ENCODE results near the gene POGZ. TPM values are rescaled to one million over a fixed set of nuclear protein-coding genes. Genes with fewer than 3 reads are reported as not detected.

The POGZ gene
- total and polyA plus RNA-seq, 2 of the 13 experiments (the other 11 are each of a cell fraction or from before 2014, with no cell fraction given), result 15.3 to 45.6 TPM

- peaks cover 28% of the 10 kb centered on the region for H3K4me1 ChIP-seq (ENCODE audit: insufficient read depth, low read length)
- ChIA-PET CTCF (ENCODE audit: low intra/inter-chr PET ratio, low total read pairs) (no interaction called here), POLR2A (interaction anchor here (1.1 kb wide), 1 partner anchor 325 kb away, joined by 3 read pairs; no protein-coding TSS in a partner anchor)
- H3K9me3 ChIP-seq (ENCODE audit: low read length), result no peaks in the 10 kb centered on the region
- 52% methylated on average over 4 of the region's 4 CpGs for WGBS (ENCODE audit: low lambda C conversion rate)
- H3K79me2 ChIP-seq (ENCODE audit: insufficient read depth, low read length), result no peaks in the 10 kb centered on the region
- H3K4me3 ChIP-seq (replicated peaks in 1 of 3; ENCODE audit: insufficient read depth in 1 of 3, low read depth in 2 of 3, low read length in 3 of 3), result no peak overlapping the region
- ATAC-seq, result no peak
- TF ChIP-seq ZNF572 (CRISPR knock-in tag; IDR thresholded peaks at IDR 0.05), result no peak
- no peak for TF ChIP-seq ZNF17 (CRISPR knock-in tag; IDR thresholded peaks at IDR 0.05)
- no peaks in the 10 kb centered on the region; a peak in 1 of 5 replicates for H3K27me3 ChIP-seq (ENCODE audit: control insufficient read depth in 1 of 2, insufficient read depth in 2 of 2, low read length in 2 of 2)
- no peak for FAIRE-seq
- no peak for DNase-seq (ENCODE audit: low spot score)
- H3K9ac ChIP-seq (ENCODE audit: insufficient read depth, low read depth, low read length), result no peak overlapping the region
- intact Hi-C loops (cut with micrococcal nuclease; ENCODE audit: unreplicated experiment), result no loop called here
- H3K27ac ChIP-seq (ENCODE audit: extremely low read length, insufficient read depth, low read length), result no peak overlapping the region
- no peak overlapping the region for H3K4me2 ChIP-seq (ENCODE audit: low read depth, low read length)
- no peaks in the 10 kb centered on the region for H4K20me1 ChIP-seq (ENCODE audit: insufficient read depth, low read length)
- no TSS peak for BruUV-seq (replicated peaks)
- in situ Hi-C loops (cut with HindIII; ENCODE audit: extremely low pct_ligation_motif_present, low pct_unique_long_range_greater_than_20kb), result no loop called here
- no peak overlapping the region for H2AFZ ChIP-seq (ENCODE audit: low read length)
- no peaks in the 10 kb centered on the region for H3K36me3 ChIP-seq (replicated peaks in 1 of 2; ENCODE audit: control insufficient read depth in 1 of 2, insufficient read depth in 2 of 2, low read length in 2 of 2)
Observed at GRCh38 chr1:151504759-151505158, 45.5 kb upstream of the POGZ start.

- in situ Hi-C loops (cut with HindIII; ENCODE audit: extremely low pct_ligation_motif_present, low pct_unique_long_range_greater_than_20kb) (no loop called here), intact Hi-C loops (cut with micrococcal nuclease; ENCODE audit: unreplicated experiment) (no loop called here)
- Histone ChIP-seq H3K9ac (ENCODE audit: insufficient read depth, low read depth, low read length) (no peak overlapping the region), H3K4me2 (ENCODE audit: low read depth, low read length) (no peak overlapping the region), H3K9me3 (ENCODE audit: low read length) (no peaks in the 10 kb centered on the region), H4K20me1 (ENCODE audit: insufficient read depth, low read length) (no peaks in the 10 kb centered on the region), H3K4me3 (replicated peaks in 1 of 3; ENCODE audit: insufficient read depth in 1 of 3, low read depth in 2 of 3, low read length in 3 of 3) (no peak overlapping the region), H2AFZ (ENCODE audit: low read length) (no peak overlapping the region), H3K4me1 (ENCODE audit: insufficient read depth, low read length) (peaks cover 23% of the 10 kb centered on the region), H3K79me2 (ENCODE audit: insufficient read depth, low read length) (no peaks in the 10 kb centered on the region), H3K27me3 (ENCODE audit: control insufficient read depth in 1 of 2, insufficient read depth in 2 of 2, low read length in 2 of 2) (no peaks in the 10 kb centered on the region; a peak in 1 of 5 replicates), H3K27ac (ENCODE audit: extremely low read length, insufficient read depth, low read length) (no peak overlapping the region), H3K36me3 (replicated peaks in 1 of 2; ENCODE audit: control insufficient read depth in 1 of 2, insufficient read depth in 2 of 2, low read length in 2 of 2) (no peaks in the 10 kb centered on the region)
- no TSS peak for BruUV-seq (replicated peaks)
- DNase-seq (ENCODE audit: low spot score) (no peak), FAIRE-seq (no peak), ATAC-seq (no peak)
- ChIA-PET CTCF (ENCODE audit: low intra/inter-chr PET ratio, low total read pairs) (no interaction called here), POLR2A (no interaction called here)
- 19% methylated on average over 3 of the region's 3 CpGs for WGBS (ENCODE audit: low lambda C conversion rate)
- TF ChIP-seq ZNF441 (CRISPR knock-in tag; IDR thresholded peaks at IDR 0.05; ENCODE audit: borderline replicate concordance), result no peak
- TF ChIP-seq SMAD3 (CRISPR knock-in tag; IDR thresholded peaks at IDR 0.05), result no peak
- no peak for TF ChIP-seq MAFK (conservative IDR thresholded peaks at IDR 0.05 in 1 of 2, IDR thresholded peaks at IDR 0.05 in 1 of 2; ENCODE audit: low read length in 2 of 2)
- no peak for TF ChIP-seq ZBTB21 (CRISPR knock-in tag; IDR thresholded peaks at IDR 0.05)
- no peak for TF ChIP-seq ZNF674 (CRISPR knock-in tag; IDR thresholded peaks at IDR 0.05; ENCODE audit: low read depth)
- TF ChIP-seq HIC2 (CRISPR knock-in tag; IDR thresholded peaks at IDR 0.05; ENCODE audit: low read depth), result no peak
- no peak for TF ChIP-seq ZNF101 (CRISPR knock-in tag; IDR thresholded peaks at IDR 0.05; ENCODE audit: borderline replicate concordance, low read depth)
- no peak for TF ChIP-seq ZNF274 (CRISPR knock-in tag; IDR thresholded peaks at IDR 0.05)
- no peak for TF ChIP-seq ZNF17 (CRISPR knock-in tag; IDR thresholded peaks at IDR 0.05)
- no peak for TF ChIP-seq ZNF768 (CRISPR knock-in tag; IDR thresholded peaks at IDR 0.05)
- TF ChIP-seq ZNF431 (CRISPR knock-in tag; IDR thresholded peaks at IDR 0.05; ENCODE audit: borderline replicate concordance, low read depth), result no peak
- no peak for TF ChIP-seq ZNF235 (CRISPR knock-in tag; IDR thresholded peaks at IDR 0.05; ENCODE audit: borderline replicate concordance)
- no peak for TF ChIP-seq ZFP82 (CRISPR knock-in tag; IDR thresholded peaks at IDR 0.05; ENCODE audit: borderline replicate concordance)
- TF ChIP-seq ZNF136 (CRISPR knock-in tag; IDR thresholded peaks at IDR 0.05; ENCODE audit: low read depth), result no peak
- TF ChIP-seq ZBTB2 (CRISPR knock-in tag; IDR thresholded peaks at IDR 0.05; ENCODE audit: low read depth), result no peak
Observed at GRCh38 chr1:151504252-151504651, 45.0 kb upstream of the POGZ start.

Data from HepG2 (cell line).